HCT116 (cell line): ENCODE data around the gene PTPRR. TPM values are rescaled to one million over a fixed set of nuclear protein-coding genes. Genes with fewer than 3 reads are reported as not detected.

Experiments
- ATAC-seq: fragments of 200-7000 bp; cut with Tn5 transposase; 2 replicates; pipeline ENCODE4 v1.9.1; 2020; ENCODE audit warnings: mild to moderate bottlenecking, moderate library complexity
- BruUV-seq: library from RNA; stranded (reverse); fragments of 400-500 nt; replicated peaks from 2 replicates; lab custom pipeline; 2021; lab: Mats Ljungman, UMichigan
- CTCF ChIA-PET: fragments of 300-600 bp; sonication (Branson Sonifier 250); formaldehyde crosslinking; loops from one replicate; lab custom pipeline; 2021; ENCODE audit warnings: antibody characterized with exemption; lab: Charles Lee
- POLR2A ChIA-PET: fragments of 300-600, 350-600 bp; sonication (Branson Sonifier 250); formaldehyde crosslinking; loops from one replicate; lab custom pipeline; 2021; ENCODE audit warnings: antibody characterized with exemption; lab: Charles Lee
- RAD21 ChIA-PET, 2 experiments: fragments of 300-600 bp; sonication (Branson Sonifier 250); formaldehyde crosslinking; loops; one replicate each; lab custom pipeline; 2023; ENCODE audit warnings: low total read pairs in 2 of 2; ENCODE audit not compliant: uncharacterized antibody in 2 of 2, unreplicated experiment in 2 of 2, low non-redundant PET in 1 of 2; lab: Charles Lee
- DNase-seq: peaks from one replicate; pipeline ENCODE4 v3.0.0-alpha.2; 2010; ENCODE audit warnings: low read depth, low spot score
- H2AFZ ChIP-seq: fragments of 200-600 bp; shearing (Covaris generic), sonication (generic); 2 replicates; pipeline ENCODE4 v1.6.1; 2017; ENCODE audit warnings: low read depth, mixed run types, mixed read lengths, antibody characterized with exemption, low read length; ENCODE audit not compliant: poor library complexity, severe bottlenecking
- H3K27ac ChIP-seq: 2 replicates; pipeline ENCODE4 v1.5.1; 2012; ENCODE audit warnings: low read depth, low read length
- H3K27me3 ChIP-seq: fragments of 200-600 bp; sonication (generic); 2 replicates; pipeline ENCODE4 v1.6.1; 2016; ENCODE audit warnings: mixed run types, low read length, mixed read lengths; ENCODE audit not compliant: insufficient read depth
- H3K36me3 ChIP-seq, 2 experiments: fragments of 200-500 bp in 1 of 2; fragments of 200-600 bp in 1 of 2; sonication (Bioruptor generic) in 1 of 2; sonication (generic) in 1 of 2; 2 replicates each; pipeline versions ENCODE4 v1.5.1 to v1.6.1; 2014 to 2016; ENCODE audit warnings: low read length in 2 of 2, inconsistent platforms in 1 of 2, mixed read lengths in 1 of 2, mixed run types in 1 of 2; ENCODE audit not compliant: insufficient read depth in 2 of 2, control insufficient read depth in 1 of 2
- H3K4me1 ChIP-seq, 2 experiments: fragments of 200-600 bp in 1 of 2; sonication (generic) in 1 of 2; 2 replicates each; pipeline versions ENCODE4 v1.5.1 to v1.6.1; 2012 to 2017; ENCODE audit warnings: low read length in 2 of 2, inconsistent platforms in 1 of 2, mild to moderate bottlenecking in 1 of 2, mixed read lengths in 1 of 2, mixed run types in 1 of 2, moderate library complexity in 1 of 2; ENCODE audit not compliant: insufficient read depth in 2 of 2, control insufficient read depth in 1 of 2
- H3K4me2 ChIP-seq: fragments of 200-600 bp; sonication (generic); 2 replicates; pipeline ENCODE4 v1.6.1; 2017; ENCODE audit warnings: mixed run types, low read length, mixed read lengths
- H3K4me3 ChIP-seq, 2 experiments: fragments of 200-600 bp in 1 of 2; sonication (generic) in 1 of 2; replicated peaks in 1 of 2; 2 replicates each; pipeline ENCODE4 v1.5.1; 2011 to 2016; ENCODE audit warnings: low read length in 2 of 2, control low read depth in 1 of 2, low read depth in 1 of 2, mild to moderate bottlenecking in 1 of 2, mixed read lengths in 1 of 2, mixed run types in 1 of 2
- H3K79me2 ChIP-seq: fragments of 200-600 bp; sonication (generic); 2 replicates; pipeline ENCODE4 v1.6.1; 2017; ENCODE audit warnings: mild to moderate bottlenecking, mixed run types, low read length, moderate library complexity, mixed read lengths; ENCODE audit not compliant: insufficient read depth
- H3K9ac ChIP-seq: fragments of 200-600 bp; sonication (generic); 2 replicates; pipeline ENCODE4 v1.6.1; 2016; ENCODE audit warnings: low read length, mixed read lengths
- H3K9me2 ChIP-seq: fragments of 200-600 bp; sonication (generic), shearing (Covaris generic); 2 replicates; pipeline ENCODE4 v1.6.1; 2017; ENCODE audit warnings: mixed run types, mild to moderate bottlenecking, moderate library complexity; ENCODE audit not compliant: insufficient read depth
- H3K9me3 ChIP-seq, 2 experiments: fragments of 200-500 bp in 1 of 2; fragments of 200-600 bp in 1 of 2; sonication (Bioruptor generic) in 1 of 2; sonication (generic) in 1 of 2; 2 replicates each; pipeline ENCODE4 v1.6.1; 2014 to 2017; ENCODE audit warnings: low read length in 2 of 2, mixed read lengths in 2 of 2, inconsistent platforms in 1 of 2, low read depth in 1 of 2, mild to moderate bottlenecking in 1 of 2, mixed run types in 1 of 2, moderate library complexity in 1 of 2; ENCODE audit not compliant: control insufficient read depth in 1 of 2, insufficient read depth in 1 of 2
- H4K20me1 ChIP-seq: fragments of 200-600 bp; sonication (generic), shearing (Covaris generic); 2 replicates; pipeline ENCODE4 v1.6.1; 2017; ENCODE audit warnings: mixed run types, mild to moderate bottlenecking, moderate library complexity; ENCODE audit not compliant: insufficient read depth
- CBX3 ChIP-seq: IDR thresholded peaks from 2 replicates; pipeline ENCODE4 v1.6.1; 2012; ENCODE audit warnings: low read depth
- CEBPB ChIP-seq: IDR thresholded peaks from 2 replicates; pipeline ENCODE4 v1.6.1; 2012; ENCODE audit warnings: low read depth
- FOSL1 ChIP-seq: IDR thresholded peaks from 2 replicates; pipeline ENCODE4 v1.6.1; 2012; ENCODE audit warnings: low read depth
- JUND ChIP-seq: IDR thresholded peaks from 2 replicates; pipeline ENCODE4 v1.6.1; 2012
- RAD21 ChIP-seq: IDR thresholded peaks from 2 replicates; pipeline ENCODE4 v1.6.1; 2012; ENCODE audit warnings: low read depth, mild to moderate bottlenecking
- SP1 ChIP-seq: IDR thresholded peaks from 2 replicates; pipeline ENCODE4 v1.6.1; 2012; ENCODE audit warnings: low read depth
- SRF ChIP-seq: IDR thresholded peaks from 2 replicates; pipeline ENCODE4 v1.6.1; 2012; ENCODE audit warnings: low read depth
- ZFX ChIP-seq: fragments of 450-650 bp; IDR thresholded peaks from 2 replicates; pipeline ENCODE4 v1.6.1; 2017
- ZNF274 ChIP-seq: fragments of 200-500 bp; sonication (Bioruptor generic); IDR thresholded peaks from 2 replicates; pipeline ENCODE4 v1.6.1; 2014; ENCODE audit warnings: mild to moderate bottlenecking, low read depth, low read length, inconsistent platforms
- intact Hi-C: fragments of 100-400 bp; cut with micrococcal nuclease; formaldehyde crosslinking; loops from 2 replicates; pipeline ENCODE4 v1.10.0; 2022
- total RNA-seq: library from RNA; stranded (reverse); gene quantifications from one replicate; pipeline ENCODE4 v1.2.1, GENCODE V29; 2021; ENCODE audit not compliant: unreplicated experiment
- TF ChIP-seq, protein P1 (sequence below): IDR thresholded peaks from 2 replicates; pipeline ENCODE4 v1.6.1; 2012
- TF ChIP-seq, protein P2 (sequence below): IDR thresholded peaks from 2 replicates; pipeline ENCODE4 v1.6.1; 2012; ENCODE audit warnings: low read depth
- TF ChIP-seq, protein P3 (sequence below): IDR thresholded peaks from 2 replicates; pipeline ENCODE4 v1.6.1; 2011; ENCODE audit warnings: mild to moderate bottlenecking, low read length, moderate library complexity; ENCODE audit not compliant: insufficient replicate concordance; ENCODE audit errors: extremely low read depth
- TF ChIP-seq, protein P4 (sequence below): IDR thresholded peaks from 2 replicates; pipeline ENCODE4 v1.6.1; 2012

The PTPRR gene
- total RNA-seq, 1 experiment from 2014 or later = 0.27 TPM

DNA sequence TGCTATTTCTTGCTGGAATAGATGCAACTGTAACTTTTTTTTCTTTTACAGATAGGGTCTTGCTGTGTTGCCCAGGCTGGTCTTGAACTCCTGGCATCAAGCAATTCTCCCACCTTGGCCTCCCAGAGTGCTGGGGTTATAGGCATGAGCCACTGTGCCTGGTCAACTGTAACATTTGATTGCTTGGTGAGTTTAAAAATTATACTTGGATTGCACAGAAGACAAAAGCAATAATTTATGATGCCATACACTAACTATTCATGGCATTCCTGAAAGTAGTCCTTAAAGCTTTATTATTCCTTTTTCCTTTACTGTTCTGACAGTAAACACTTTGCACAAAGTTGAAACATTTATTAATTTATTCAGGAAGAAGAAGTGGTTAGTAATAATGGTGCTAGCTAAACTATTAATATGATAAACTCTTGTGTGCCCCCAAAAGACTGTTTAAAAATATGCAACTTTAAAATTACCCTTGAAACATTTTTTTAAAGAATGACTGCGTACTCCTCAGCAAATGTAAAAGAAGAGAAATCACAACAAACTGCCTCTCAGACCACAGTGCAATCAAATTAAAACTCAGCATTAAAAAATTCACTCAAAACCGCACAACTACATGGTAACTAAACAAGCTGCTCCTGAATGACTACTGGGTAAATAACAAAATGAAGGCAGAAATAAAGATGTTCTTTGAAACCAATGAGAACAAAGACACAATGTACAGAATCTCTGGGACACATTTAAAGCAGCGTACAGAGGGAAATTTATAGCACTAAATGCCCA is 291.6 kb downstream of the PTPRR start:
- no peak overlapping the region for H3K27ac ChIP-seq
- no peak overlapping the region for H3K9ac ChIP-seq
- no peaks in the 10 kb centered on the region for H3K4me1 ChIP-seq
- H3K27me3 ChIP-seq = no peaks in the 10 kb centered on the region
- no peaks in the 10 kb centered on the region for H3K9me2 ChIP-seq
- H3K79me2 ChIP-seq = no peaks in the 10 kb centered on the region
- CTCF ChIA-PET = no interaction called here
- TF ChIP-seq ZNF274 (no peak), CBX3 (no peak), CEBPB (no peak), JUND (no peak), SP1 (no peak), RAD21 (no peak), SRF (no peak), ZFX (no peak), FOSL1 (no peak)
- TF ChIP-seq, protein P1, sequence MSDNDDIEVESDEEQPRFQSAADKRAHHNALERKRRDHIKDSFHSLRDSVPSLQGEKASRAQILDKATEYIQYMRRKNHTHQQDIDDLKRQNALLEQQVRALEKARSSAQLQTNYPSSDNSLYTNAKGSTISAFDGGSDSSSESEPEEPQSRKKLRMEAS = no peak
- TF ChIP-seq, protein P2, sequence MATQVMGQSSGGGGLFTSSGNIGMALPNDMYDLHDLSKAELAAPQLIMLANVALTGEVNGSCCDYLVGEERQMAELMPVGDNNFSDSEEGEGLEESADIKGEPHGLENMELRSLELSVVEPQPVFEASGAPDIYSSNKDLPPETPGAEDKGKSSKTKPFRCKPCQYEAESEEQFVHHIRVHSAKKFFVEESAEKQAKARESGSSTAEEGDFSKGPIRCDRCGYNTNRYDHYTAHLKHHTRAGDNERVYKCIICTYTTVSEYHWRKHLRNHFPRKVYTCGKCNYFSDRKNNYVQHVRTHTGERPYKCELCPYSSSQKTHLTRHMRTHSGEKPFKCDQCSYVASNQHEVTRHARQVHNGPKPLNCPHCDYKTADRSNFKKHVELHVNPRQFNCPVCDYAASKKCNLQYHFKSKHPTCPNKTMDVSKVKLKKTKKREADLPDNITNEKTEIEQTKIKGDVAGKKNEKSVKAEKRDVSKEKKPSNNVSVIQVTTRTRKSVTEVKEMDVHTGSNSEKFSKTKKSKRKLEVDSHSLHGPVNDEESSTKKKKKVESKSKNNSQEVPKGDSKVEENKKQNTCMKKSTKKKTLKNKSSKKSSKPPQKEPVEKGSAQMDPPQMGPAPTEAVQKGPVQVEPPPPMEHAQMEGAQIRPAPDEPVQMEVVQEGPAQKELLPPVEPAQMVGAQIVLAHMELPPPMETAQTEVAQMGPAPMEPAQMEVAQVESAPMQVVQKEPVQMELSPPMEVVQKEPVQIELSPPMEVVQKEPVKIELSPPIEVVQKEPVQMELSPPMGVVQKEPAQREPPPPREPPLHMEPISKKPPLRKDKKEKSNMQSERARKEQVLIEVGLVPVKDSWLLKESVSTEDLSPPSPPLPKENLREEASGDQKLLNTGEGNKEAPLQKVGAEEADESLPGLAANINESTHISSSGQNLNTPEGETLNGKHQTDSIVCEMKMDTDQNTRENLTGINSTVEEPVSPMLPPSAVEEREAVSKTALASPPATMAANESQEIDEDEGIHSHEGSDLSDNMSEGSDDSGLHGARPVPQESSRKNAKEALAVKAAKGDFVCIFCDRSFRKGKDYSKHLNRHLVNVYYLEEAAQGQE = no peak
- TF ChIP-seq, protein P3, sequence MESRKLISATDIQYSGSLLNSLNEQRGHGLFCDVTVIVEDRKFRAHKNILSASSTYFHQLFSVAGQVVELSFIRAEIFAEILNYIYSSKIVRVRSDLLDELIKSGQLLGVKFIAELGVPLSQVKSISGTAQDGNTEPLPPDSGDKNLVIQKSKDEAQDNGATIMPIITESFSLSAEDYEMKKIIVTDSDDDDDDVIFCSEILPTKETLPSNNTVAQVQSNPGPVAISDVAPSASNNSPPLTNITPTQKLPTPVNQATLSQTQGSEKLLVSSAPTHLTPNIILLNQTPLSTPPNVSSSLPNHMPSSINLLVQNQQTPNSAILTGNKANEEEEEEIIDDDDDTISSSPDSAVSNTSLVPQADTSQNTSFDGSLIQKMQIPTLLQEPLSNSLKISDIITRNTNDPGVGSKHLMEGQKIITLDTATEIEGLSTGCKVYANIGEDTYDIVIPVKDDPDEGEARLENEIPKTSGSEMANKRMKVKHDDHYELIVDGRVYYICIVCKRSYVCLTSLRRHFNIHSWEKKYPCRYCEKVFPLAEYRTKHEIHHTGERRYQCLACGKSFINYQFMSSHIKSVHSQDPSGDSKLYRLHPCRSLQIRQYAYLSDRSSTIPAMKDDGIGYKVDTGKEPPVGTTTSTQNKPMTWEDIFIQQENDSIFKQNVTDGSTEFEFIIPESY = no peak
- TF ChIP-seq, protein P4, sequence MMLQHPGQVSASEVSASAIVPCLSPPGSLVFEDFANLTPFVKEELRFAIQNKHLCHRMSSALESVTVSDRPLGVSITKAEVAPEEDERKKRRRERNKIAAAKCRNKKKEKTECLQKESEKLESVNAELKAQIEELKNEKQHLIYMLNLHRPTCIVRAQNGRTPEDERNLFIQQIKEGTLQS = no peak
- H3K36me3 ChIP-seq = no peaks in the 10 kb centered on the region
- H3K4me2 ChIP-seq = no peak overlapping the region
- no peaks in the 10 kb centered on the region for H4K20me1 ChIP-seq
- no peak for DNase-seq
- ATAC-seq = no peak
- POLR2A ChIA-PET = no interaction called here
- RAD21 ChIA-PET = no interaction called here
- no peak overlapping the region for H2AFZ ChIP-seq
- intact Hi-C loops = no loop called here
- no peaks in the 10 kb centered on the region for H3K9me3 ChIP-seq
- H3K4me3 ChIP-seq = no peak overlapping the region
- BruUV-seq = no TSS peak
